ENCODE measurements around the gene B4GALT3.

Gene B4GALT3

GRCh38 chr1:161180639-161181038 is 3.3 kb upstream of the B4GALT3 start:
- Histone ChIP-seq H3K4me1 (no peaks in the 10 kb centered on the region; the same call in 1 of the 2 replicates), H3K9me3 (no peaks in the 10 kb centered on the region), H3K27me3 (no peaks in the 10 kb centered on the region), H3K4me3 (ENCODE audit: low read depth, low read length) (no peak overlapping the region), H3K36me3 (peaks cover under 1% of the 10 kb centered on the region; the same call in 1 of the 2 replicates)
- TF ChIP-seq CTCF (IDR thresholded peaks at IDR 0.05; ENCODE audit: low read depth, low read length): peak; percentile 44
- DNase-seq: no peak

- no peak for DNase-seq
- H3K9me3 ChIP-seq: no peaks in the 10 kb centered on the region
- H3K4me3 ChIP-seq (ENCODE audit: low read depth, low read length): no peak overlapping the region
- TF ChIP-seq CTCF (IDR thresholded peaks at IDR 0.05; ENCODE audit: low read depth, low read length): no peak
- no peaks in the 10 kb centered on the region; the same call in 1 of the 2 replicates for H3K4me1 ChIP-seq
- H3K36me3 ChIP-seq: peaks cover 9% of the 10 kb centered on the region
- H3K27me3 ChIP-seq: no peaks in the 10 kb centered on the region
Observed at GRCh38 chr1:161179698-161180097, 2.4 kb upstream of the B4GALT3 start.

- no peak for TF ChIP-seq CTCF (IDR thresholded peaks at IDR 0.05; ENCODE audit: low read depth, low read length)
- Histone ChIP-seq H3K4me3 (ENCODE audit: low read depth, low read length) (peak overlapping the region; percentile 81), H3K36me3 (peaks cover 24% of the 10 kb centered on the region), H3K27me3 (no peaks in the 10 kb centered on the region), H3K4me1 (no peaks in the 10 kb centered on the region; the same call in 1 of the 2 replicates), H3K9me3 (no peaks in the 10 kb centered on the region)
- DNase-seq: no peak
Observed at GRCh38 chr1:161177936-161178244, 583 bp upstream of the B4GALT3 start.

- Histone ChIP-seq H3K27me3 (no peaks in the 10 kb centered on the region), H3K36me3 (peaks cover 35% of the 10 kb centered on the region), H3K4me3 (ENCODE audit: low read depth, low read length) (peak overlapping the region; percentile 81), H3K9me3 (no peaks in the 10 kb centered on the region), H3K4me1 (no peaks in the 10 kb centered on the region; the same call in 1 of the 2 replicates)
- TF ChIP-seq CTCF (IDR thresholded peaks at IDR 0.05; ENCODE audit: low read depth, low read length): no peak
- no peak for DNase-seq
Observed at GRCh38 chr1:161176468-161177111, 717 bp downstream of the B4GALT3 start.

GRCh38 chr1:161175771-161176453 is 1.4 kb downstream of the B4GALT3 start:
- peaks cover 42% of the 10 kb centered on the region for H3K36me3 ChIP-seq
- DNase-seq: no peak
- H3K4me3 ChIP-seq (ENCODE audit: low read depth, low read length): peak overlapping the region; percentile 81
- H3K27me3 ChIP-seq: no peaks in the 10 kb centered on the region
- H3K9me3 ChIP-seq: no peaks in the 10 kb centered on the region
- no peak for TF ChIP-seq CTCF (IDR thresholded peaks at IDR 0.05; ENCODE audit: low read depth, low read length)
- H3K4me1 ChIP-seq: no peaks in the 10 kb centered on the region; the same call in 1 of the 2 replicates

GRCh38 chr1:161174911-161175310 is 2.4 kb downstream of the B4GALT3 start:
- Histone ChIP-seq H3K4me3 (ENCODE audit: low read depth, low read length) (no peak overlapping the region), H3K36me3 (peaks cover 49% of the 10 kb centered on the region), H3K27me3 (no peaks in the 10 kb centered on the region), H3K4me1 (no peaks in the 10 kb centered on the region; the same call in 1 of the 2 replicates), H3K9me3 (no peaks in the 10 kb centered on the region)
- no peak for TF ChIP-seq CTCF (IDR thresholded peaks at IDR 0.05; ENCODE audit: low read depth, low read length)
- DNase-seq: no peak

All from BE2C (cell line).